Smooth muscle cell (in vitro differentiated cells): ENCODE measurements around the gene WDR45B. TPM values are rescaled to one million over a fixed set of nuclear protein-coding genes. Genes with fewer than 3 reads are reported as not detected.

Experiments
- DNase-seq: peaks from one replicate; lab custom pipeline; 2025; ENCODE audit not compliant: unreplicated experiment; lab: John Stamatoyannopoulos, UW
- H2AFZ ChIP-seq: fragments of 200-600 bp; sonication (generic); 2 replicates; pipeline ENCODE4 v1.6.0; 2016; ENCODE audit warnings: antibody characterized with exemption, low read depth, mild to moderate bottlenecking
- H3F3A ChIP-seq: fragments of 200-600 bp; sonication (generic); 2 replicates; pipeline ENCODE4 v1.6.0; 2017; ENCODE audit warnings: antibody characterized with exemption, low read depth
- H3K27ac ChIP-seq: fragments of 200-600 bp; sonication (generic); 2 replicates; pipeline ENCODE4 v1.5.1; 2016; ENCODE audit warnings: low read depth, mild to moderate bottlenecking
- H3K27me3 ChIP-seq: fragments of 200-600 bp; sonication (generic); 2 replicates; pipeline ENCODE4 v1.6.1; 2016; ENCODE audit warnings: low read depth, mild to moderate bottlenecking
- H3K36me3 ChIP-seq: fragments of 200-600 bp; sonication (generic); 2 replicates; pipeline ENCODE4 v1.5.1; 2016; ENCODE audit warnings: low read depth
- H3K4me1 ChIP-seq: fragments of 200-600 bp; sonication (generic); 2 replicates; pipeline ENCODE4 v1.5.1; 2016; ENCODE audit warnings: low read depth
- H3K4me2 ChIP-seq: fragments of 200-600 bp; sonication (generic); 2 replicates; pipeline ENCODE4 v1.6.0; 2016; ENCODE audit warnings: mild to moderate bottlenecking
- H3K4me3 ChIP-seq: fragments of 200-600 bp; sonication (generic); 2 replicates; pipeline ENCODE4 v1.5.1; 2016; ENCODE audit warnings: mild to moderate bottlenecking
- H3K79me2 ChIP-seq: fragments of 200-600 bp; sonication (generic); 2 replicates; pipeline ENCODE4 v1.6.0; 2016; ENCODE audit warnings: low read depth, mild to moderate bottlenecking
- H3K9ac ChIP-seq: fragments of 200-600 bp; sonication (generic); 2 replicates; pipeline ENCODE4 v1.6.0; 2016; ENCODE audit warnings: low read depth
- H3K9me3 ChIP-seq: fragments of 200-600 bp; sonication (generic); replicated peaks from 2 replicates; pipeline ENCODE4 v1.5.1; 2016; ENCODE audit warnings: low read depth
- H4K20me1 ChIP-seq: fragments of 200-600 bp; sonication (generic); 2 replicates; pipeline ENCODE4 v1.6.0; 2016; ENCODE audit warnings: low read depth
- WGBS: methylation state at CpG from one replicate; pipeline ENCODE4 v1.1.7; 2016; ENCODE audit warnings: low lambda C conversion rate; 5-methylcytosine and 5-hydroxymethylcytosine counted together
- polyA plus RNA-seq: library from polyadenylated mRNA; unstranded; fragments of >200 nt; fragmentation: Nextera tagmentation; extraction: Ambion mirVana; gene quantifications from 2 replicates; pipeline ENCODE4 v1.2.1, GENCODE V29; 2016
- total RNA-seq: library from RNA; depleted of rRNA; stranded (reverse); fragments of >200 nt; gene quantifications from 2 replicates; pipeline ENCODE4 v1.2.3, GENCODE V29; 2014
- TF ChIP-seq, protein P1 (sequence below): fragments of 200-600 bp; sonication (generic); IDR thresholded peaks from 2 replicates; pipeline ENCODE4 v1.5.1; 2017; ENCODE audit warnings: borderline replicate concordance, mild to moderate bottlenecking, antibody characterized with exemption; ENCODE audit not compliant: insufficient read depth, poor library complexity, severe bottlenecking

The WDR45B gene
- total and polyA plus RNA-seq, 2 experiments from 2014 or later, result 73.0 to 94.6 TPM

DNA sequence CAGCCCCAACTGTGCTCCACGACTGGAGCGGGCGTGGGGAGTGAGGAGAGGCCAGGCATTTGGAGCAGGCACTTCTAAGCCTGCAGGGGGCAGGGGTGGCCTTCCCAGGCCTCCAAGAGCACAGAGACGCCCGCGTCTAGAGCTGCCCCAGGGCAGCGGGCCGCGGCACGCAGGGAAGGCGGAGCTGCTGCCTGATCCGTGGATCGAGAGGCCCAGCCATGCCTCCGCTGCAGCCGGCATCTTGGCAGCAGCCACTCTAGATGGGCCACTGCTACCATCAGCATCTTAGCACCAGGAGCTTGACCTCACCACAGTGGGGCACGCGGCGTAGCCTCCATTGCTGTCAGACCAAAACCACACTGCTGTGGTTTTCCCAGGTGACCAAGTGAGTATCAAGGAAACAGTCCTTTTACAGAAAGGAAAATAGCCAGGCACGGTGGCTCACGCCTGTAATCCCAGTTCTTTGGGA, 20.4 kb upstream of the WDR45B start:
- peak; percentile 11 for DNase-seq
- no peak overlapping the region for H3K27ac ChIP-seq
- no peaks in the 10 kb centered on the region for H3K36me3 ChIP-seq
- peaks cover 6% of the 10 kb centered on the region for H3K4me1 ChIP-seq
- no peaks in the 10 kb centered on the region for H3K27me3 ChIP-seq
- no peak overlapping the region for H3K9ac ChIP-seq
- H3K4me2 ChIP-seq, result peak overlapping the region; percentile 59
- no peaks in the 10 kb centered on the region for H3K79me2 ChIP-seq
- 29% methylated on average over 20 of the region's 20 CpGs for WGBS
- TF ChIP-seq, protein P1, sequence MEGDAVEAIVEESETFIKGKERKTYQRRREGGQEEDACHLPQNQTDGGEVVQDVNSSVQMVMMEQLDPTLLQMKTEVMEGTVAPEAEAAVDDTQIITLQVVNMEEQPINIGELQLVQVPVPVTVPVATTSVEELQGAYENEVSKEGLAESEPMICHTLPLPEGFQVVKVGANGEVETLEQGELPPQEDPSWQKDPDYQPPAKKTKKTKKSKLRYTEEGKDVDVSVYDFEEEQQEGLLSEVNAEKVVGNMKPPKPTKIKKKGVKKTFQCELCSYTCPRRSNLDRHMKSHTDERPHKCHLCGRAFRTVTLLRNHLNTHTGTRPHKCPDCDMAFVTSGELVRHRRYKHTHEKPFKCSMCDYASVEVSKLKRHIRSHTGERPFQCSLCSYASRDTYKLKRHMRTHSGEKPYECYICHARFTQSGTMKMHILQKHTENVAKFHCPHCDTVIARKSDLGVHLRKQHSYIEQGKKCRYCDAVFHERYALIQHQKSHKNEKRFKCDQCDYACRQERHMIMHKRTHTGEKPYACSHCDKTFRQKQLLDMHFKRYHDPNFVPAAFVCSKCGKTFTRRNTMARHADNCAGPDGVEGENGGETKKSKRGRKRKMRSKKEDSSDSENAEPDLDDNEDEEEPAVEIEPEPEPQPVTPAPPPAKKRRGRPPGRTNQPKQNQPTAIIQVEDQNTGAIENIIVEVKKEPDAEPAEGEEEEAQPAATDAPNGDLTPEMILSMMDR, result peak; percentile 50
- H3F3A ChIP-seq, result no peaks in the 10 kb centered on the region
- H4K20me1 ChIP-seq, result no peaks in the 10 kb centered on the region
- H2AFZ ChIP-seq, result peak overlapping the region; percentile 38
- no peaks in the 10 kb centered on the region for H3K9me3 ChIP-seq
- H3K4me3 ChIP-seq, result no peak overlapping the region

DNA sequence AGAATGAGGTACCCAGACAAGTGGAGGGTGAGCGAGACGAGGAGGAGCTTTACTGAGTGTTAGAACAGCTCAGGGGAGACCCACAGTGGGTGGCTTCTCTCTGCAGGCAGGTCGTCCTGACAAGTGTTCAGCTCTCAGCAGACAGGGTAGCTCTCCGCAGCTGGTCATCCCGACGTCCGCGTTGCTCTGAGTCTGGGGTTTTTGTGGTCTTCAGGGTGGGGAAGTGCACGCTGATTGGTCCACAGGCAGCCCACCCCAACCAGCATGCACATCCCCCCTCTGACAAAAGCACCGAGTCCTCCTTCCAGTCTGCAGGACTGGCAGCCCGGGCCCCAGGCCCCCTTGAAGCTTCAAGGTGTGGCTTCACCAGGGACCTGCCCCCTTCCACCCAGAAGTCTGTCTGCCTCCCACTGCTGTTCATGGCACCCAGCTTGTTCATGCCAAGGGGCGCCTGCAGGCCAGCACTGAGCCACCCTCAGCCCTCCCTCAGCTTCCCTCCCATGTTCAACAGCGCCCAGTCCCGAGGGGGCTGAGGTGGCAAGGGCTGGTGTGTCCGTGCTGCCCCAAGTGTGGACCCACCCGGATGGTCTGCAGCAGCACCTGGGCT, 19.9 kb upstream of the WDR45B start:
- Histone ChIP-seq H4K20me1 (no peaks in the 10 kb centered on the region), H2AFZ (no peak overlapping the region), H3K4me1 (peaks cover 6% of the 10 kb centered on the region), H3K36me3 (no peaks in the 10 kb centered on the region), H3F3A (no peaks in the 10 kb centered on the region), H3K27me3 (no peaks in the 10 kb centered on the region), H3K9ac (no peak overlapping the region), H3K79me2 (no peaks in the 10 kb centered on the region), H3K27ac (no peak overlapping the region), H3K4me3 (no peak overlapping the region), H3K9me3 (no peaks in the 10 kb centered on the region), H3K4me2 (no peak overlapping the region)
- DNase-seq, result no peak
- TF ChIP-seq, protein P1, result no peak
- WGBS, result 82% methylated on average over 16 of the region's 16 CpGs

DNA sequence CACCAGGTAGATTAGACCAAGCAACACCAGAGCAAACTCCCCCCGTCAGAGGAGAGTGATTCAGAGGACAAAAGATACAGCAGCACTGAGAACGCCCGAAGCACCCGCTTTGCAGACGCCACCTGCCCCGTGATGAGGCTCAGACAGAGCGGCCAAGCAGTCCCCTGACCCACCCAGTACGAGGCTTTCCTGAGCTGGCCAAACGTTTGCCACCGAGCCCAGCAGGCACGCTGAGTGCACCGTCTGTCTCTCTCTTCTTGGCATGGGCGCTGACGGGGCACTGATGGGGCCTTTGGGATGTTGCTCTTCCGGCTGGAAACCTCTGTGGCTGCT, 19.4 kb upstream of the WDR45B start:
- DNase-seq, result no peak
- Histone ChIP-seq H3F3A (no peaks in the 10 kb centered on the region), H3K4me3 (no peak overlapping the region), H3K36me3 (no peaks in the 10 kb centered on the region), H3K4me2 (no peak overlapping the region), H4K20me1 (no peaks in the 10 kb centered on the region), H3K27me3 (no peaks in the 10 kb centered on the region), H3K9me3 (no peaks in the 10 kb centered on the region), H2AFZ (no peak overlapping the region), H3K79me2 (no peaks in the 10 kb centered on the region), H3K9ac (no peak overlapping the region), H3K27ac (no peak overlapping the region), H3K4me1 (peaks cover 6% of the 10 kb centered on the region)
- WGBS, result 93% methylated on average over 15 of the region's 15 CpGs
- TF ChIP-seq, protein P1, result no peak
